HepG2 (cell line): ENCODE measurements around the gene MRPL51. TPM values are rescaled to one million over a fixed set of nuclear protein-coding genes. Genes with fewer than 3 reads are reported as not detected.

Source experiments
- GATAD1 ChIP-seq: IDR thresholded peaks from 2 replicates; pipeline ENCODE4 v1.6.1; 2016; ENCODE audit warnings: missing genetic modification reagents, missing compliant biosample characterization
- KLF12 ChIP-seq: sonication (generic); formaldehyde crosslinking; IDR thresholded peaks from 2 replicates; pipeline ENCODE4 v1.4.0; 2020; ENCODE audit warnings: missing genetic modification reagents, borderline replicate concordance
- MAZ ChIP-seq, 2 experiments: sonication (generic) in 1 of 2; formaldehyde crosslinking in 1 of 2; IDR thresholded peaks; 2 replicates each; pipeline versions ENCODE4 v1.5.0 to v1.6.1; 2012 to 2020; ENCODE audit warnings: low read depth in 2 of 2, mild to moderate bottlenecking in 2 of 2, borderline replicate concordance in 1 of 2, improper control_type of control experiment in 1 of 2, low read length in 1 of 2, missing genetic modification reagents in 1 of 2, moderate library complexity in 1 of 2
- MYC ChIP-seq: sonication (generic); formaldehyde crosslinking; IDR thresholded peaks from 2 replicates; pipeline ENCODE4 v1.9.0; 2021; ENCODE audit warnings: missing genetic modification reagents, borderline replicate concordance
- NCOR1 ChIP-seq: fragments of 200-600 bp; sonication (generic); IDR thresholded peaks from 2 replicates; pipeline ENCODE4 v1.7.0; 2017; ENCODE audit warnings: antibody characterized with exemption, low read length, borderline replicate concordance
- NONO ChIP-seq, 2 experiments: fragments of 450-650 bp in 1 of 2; sonication (generic) in 1 of 2; formaldehyde crosslinking in 1 of 2; IDR thresholded peaks in 1 of 2; conservative IDR thresholded peaks in 1 of 2; 2 replicates each; pipeline versions ENCODE4 v1.6.1 to v1.8.0; 2017 to 2022; ENCODE audit warnings: mild to moderate bottlenecking in 1 of 2, missing genetic modification reagents in 1 of 2, moderate library complexity in 1 of 2
- PAX8 ChIP-seq: sonication (generic); formaldehyde crosslinking; IDR thresholded peaks from 2 replicates; pipeline ENCODE4 v1.8.0; 2022; ENCODE audit warnings: mild to moderate bottlenecking, missing genetic modification reagents, borderline replicate concordance
- PHF21A ChIP-seq: sonication (generic); formaldehyde crosslinking; IDR thresholded peaks from 2 replicates; pipeline ENCODE4 v1.5.0; 2020; ENCODE audit warnings: mild to moderate bottlenecking, missing genetic modification reagents
- SMAD9 ChIP-seq: sonication (generic); formaldehyde crosslinking; IDR thresholded peaks from 2 replicates; pipeline ENCODE4 v1.5.1; 2020; ENCODE audit warnings: mild to moderate bottlenecking, missing genetic modification reagents
- SP4 ChIP-seq: sonication (generic); formaldehyde crosslinking; IDR thresholded peaks from 2 replicates; pipeline ENCODE4 v1.8.1; 2023; ENCODE audit warnings: mild to moderate bottlenecking, missing genetic modification reagents
- ZNF44 ChIP-seq: sonication (generic); formaldehyde crosslinking; IDR thresholded peaks from 2 replicates; pipeline ENCODE4 v1.5.1; 2020; ENCODE audit warnings: mild to moderate bottlenecking, missing genetic modification reagents
- ZNF451 ChIP-seq: sonication (generic); formaldehyde crosslinking; IDR thresholded peaks from 2 replicates; pipeline ENCODE4 v1.5.0; 2020; ENCODE audit warnings: mild to moderate bottlenecking, missing genetic modification reagents
- ZNF562 ChIP-seq: sonication (generic); formaldehyde crosslinking; IDR thresholded peaks from 2 replicates; pipeline ENCODE4 v1.8.0; 2022; ENCODE audit warnings: missing genetic modification reagents, borderline replicate concordance
- ZNF607 ChIP-seq: sonication (generic); formaldehyde crosslinking; IDR thresholded peaks from 2 replicates; pipeline ENCODE4 v1.5.1; 2020; ENCODE audit warnings: missing genetic modification reagents, mild to moderate bottlenecking, borderline replicate concordance
- ZNF674 ChIP-seq: sonication (generic); formaldehyde crosslinking; IDR thresholded peaks from 2 replicates; pipeline ENCODE4 v1.5.0; 2020; ENCODE audit warnings: low read depth, mild to moderate bottlenecking, missing genetic modification reagents
- ZNF703 ChIP-seq: sonication (generic); formaldehyde crosslinking; IDR thresholded peaks from 2 replicates; pipeline ENCODE4 v1.5.1; 2020; ENCODE audit warnings: missing genetic modification reagents, mild to moderate bottlenecking, moderate library complexity, borderline replicate concordance
- ZNF75D ChIP-seq: sonication (generic); formaldehyde crosslinking; IDR thresholded peaks from 2 replicates; pipeline ENCODE4 v1.8.1; 2023; ENCODE audit warnings: missing genetic modification reagents, mild to moderate bottlenecking, borderline replicate concordance
- ZNF772 ChIP-seq: sonication (generic); formaldehyde crosslinking; IDR thresholded peaks from 2 replicates; pipeline ENCODE4 v1.5.0; 2020; ENCODE audit warnings: mild to moderate bottlenecking, missing genetic modification reagents
- polyA plus RNA-seq, 8 experiments: library from polyadenylated mRNA; depleted of rRNA in 3 of 8; stranded (reverse) in 7 of 8; unstranded in 1 of 8; fragments of >200 nt; fragmentation: Illumina TruSeq in 4 of 8; extraction: Trizol in 4 of 8; gene quantifications; 2 replicates each; pipeline versions ENCODE4 v1.2.1 to v1.2.3, GENCODE V29; 2011 to 2016; ENCODE audit warnings: low read depth in 4 of 8, missing spikeins in 1 of 8, mixed read lengths in 1 of 8; ENCODE audit not compliant: insufficient read depth in 1 of 8
- total RNA-seq, 5 experiments: library from RNA; depleted of rRNA; stranded (reverse); fragments of >200 nt; fragmentation: Illumina TruSeq; extraction: Trizol; gene quantifications; 2 replicates each; pipeline ENCODE4 v1.2.3, GENCODE V29; 2016; ENCODE audit warnings: low read depth in 1 of 5
- TF ChIP-seq, protein P1 (sequence below): sonication (generic); formaldehyde crosslinking; IDR thresholded peaks from 2 replicates; pipeline ENCODE4 v1.4.0; 2020; ENCODE audit warnings: missing genetic modification reagents
- TF ChIP-seq, protein P2 (sequence below): sonication (generic); formaldehyde crosslinking; IDR thresholded peaks from 2 replicates; pipeline ENCODE4 v1.8.1; 2023; ENCODE audit warnings: missing genetic modification reagents, mild to moderate bottlenecking, borderline replicate concordance
- TF ChIP-seq, protein P3 (sequence below): sonication (generic); formaldehyde crosslinking; IDR thresholded peaks from 2 replicates; pipeline ENCODE4 v1.8.1; 2023; ENCODE audit warnings: mild to moderate bottlenecking, inconsistent platforms, moderate library complexity, missing genetic modification reagents, borderline replicate concordance
- TF ChIP-seq, protein P4 (sequence below): sonication (generic); formaldehyde crosslinking; IDR thresholded peaks from 2 replicates; pipeline ENCODE4 v1.5.0; 2020; ENCODE audit warnings: mild to moderate bottlenecking, missing genetic modification reagents

The MRPL51 gene
- total and polyA plus RNA-seq, 2 of the 13 experiments (the other 11 are each of a cell fraction or from before 2014, with no cell fraction given) = 64.8 to 278 TPM

DNA sequence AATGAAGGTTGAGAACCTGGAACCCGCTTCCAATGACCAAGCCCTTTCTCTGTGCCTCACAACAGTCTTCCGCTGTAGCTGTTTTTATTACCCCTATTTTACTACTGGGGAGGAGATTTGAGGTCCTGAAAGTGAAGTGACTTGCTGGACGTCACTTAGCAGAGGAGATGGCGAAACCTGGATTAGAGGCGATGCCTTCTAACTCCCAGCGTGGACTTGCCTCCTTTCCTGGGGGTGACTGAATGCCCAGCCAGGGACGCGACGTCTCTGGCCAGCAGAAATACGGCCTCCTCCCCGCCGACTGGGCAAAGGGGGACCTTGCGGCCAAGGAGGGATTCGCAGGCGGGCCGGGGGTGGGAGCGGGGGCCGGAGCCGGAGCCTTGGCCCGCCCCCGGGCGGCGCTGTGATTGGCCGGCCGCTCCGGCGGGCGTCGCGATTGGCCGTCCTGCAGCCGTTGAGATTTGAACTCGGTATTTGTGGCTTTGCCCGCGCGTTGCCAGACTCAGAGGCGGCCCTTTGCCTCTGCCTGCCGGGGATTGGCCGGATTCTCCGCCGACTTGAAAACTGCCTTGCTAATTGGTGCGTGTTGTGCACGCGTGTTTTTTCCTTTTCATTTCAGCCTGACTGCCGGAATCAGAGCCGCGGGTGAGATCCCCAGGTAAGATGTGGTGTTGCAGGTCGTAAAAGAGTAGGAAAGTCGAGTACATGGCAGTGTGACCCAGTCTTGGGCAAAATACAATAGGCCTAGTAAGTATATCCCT is 615 bp upstream of the MRPL51 start, which contains the start of gene NCAPD2 (continued):
- TF ChIP-seq ZNF703 (no peak), ZNF75D (CRISPR knock-in tag) (no peak), SP4 (CRISPR knock-in tag) (no peak; the same call in none of the 2 replicates), ZNF607 (CRISPR knock-in tag) (peak; percentile 58), MYC (CRISPR knock-in tag) (peak; percentile 91), MAZ (IDR thresholded peaks at IDR 0.05; ENCODE audit: borderline replicate concordance, low read depth, low read length) (peak; percentile 81), MAZ (CRISPR knock-in tag; IDR thresholded peaks at IDR 0.05; ENCODE audit: low read depth) (peak; percentile 21; the same call in 1 of the 2 replicates), GATAD1 (CRISPR knock-in tag) (0 out of 2 replicates have a peak, but pooled peaks have one; percentile 5), ZNF562 (no peak), ZNF451 (CRISPR knock-in tag) (0 out of 2 replicates have a peak, but pooled peaks have one; percentile 2), NONO (IDR thresholded peaks at IDR 0.05) (no peak), NONO (CRISPR knock-in tag; conservative IDR thresholded peaks at IDR 0.05) (peak; percentile 60), KLF12 (CRISPR knock-in tag) (0 out of 2 replicates have a peak, but pooled peaks have one; percentile 48), PHF21A (CRISPR knock-in tag) (peak; percentile 41; the same call in 1 of the 2 replicates), ZNF674 (CRISPR knock-in tag) (no peak), NCOR1 (peak; percentile 43; the same call in 1 of the 2 replicates), PAX8 (CRISPR knock-in tag) (no peak), SMAD9 (CRISPR knock-in tag) (peak; percentile 75), ZNF44 (no peak), ZNF772 (CRISPR knock-in tag) (0 out of 2 replicates have a peak, but pooled peaks have one; percentile 2)
- TF ChIP-seq, protein P1, sequence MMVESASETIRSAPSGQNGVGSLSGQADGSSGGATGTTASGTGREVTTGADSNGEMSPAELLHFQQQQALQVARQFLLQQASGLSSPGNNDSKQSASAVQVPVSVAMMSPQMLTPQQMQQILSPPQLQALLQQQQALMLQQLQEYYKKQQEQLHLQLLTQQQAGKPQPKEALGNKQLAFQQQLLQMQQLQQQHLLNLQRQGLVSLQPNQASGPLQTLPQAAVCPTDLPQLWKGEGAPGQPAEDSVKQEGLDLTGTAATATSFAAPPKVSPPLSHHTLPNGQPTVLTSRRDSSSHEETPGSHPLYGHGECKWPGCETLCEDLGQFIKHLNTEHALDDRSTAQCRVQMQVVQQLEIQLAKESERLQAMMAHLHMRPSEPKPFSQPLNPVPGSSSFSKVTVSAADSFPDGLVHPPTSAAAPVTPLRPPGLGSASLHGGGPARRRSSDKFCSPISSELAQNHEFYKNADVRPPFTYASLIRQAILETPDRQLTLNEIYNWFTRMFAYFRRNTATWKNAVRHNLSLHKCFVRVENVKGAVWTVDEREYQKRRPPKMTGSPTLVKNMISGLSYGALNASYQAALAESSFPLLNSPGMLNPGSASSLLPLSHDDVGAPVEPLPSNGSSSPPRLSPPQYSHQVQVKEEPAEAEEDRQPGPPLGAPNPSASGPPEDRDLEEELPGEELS (CRISPR knock-in tag) = no peak
- TF ChIP-seq, protein P2, sequence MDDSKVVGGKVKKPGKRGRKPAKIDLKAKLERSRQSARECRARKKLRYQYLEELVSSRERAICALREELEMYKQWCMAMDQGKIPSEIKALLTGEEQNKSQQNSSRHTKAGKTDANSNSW (CRISPR knock-in tag) = 0 out of 2 replicates have a peak, but pooled peaks have one; percentile 87
- TF ChIP-seq, protein P3, sequence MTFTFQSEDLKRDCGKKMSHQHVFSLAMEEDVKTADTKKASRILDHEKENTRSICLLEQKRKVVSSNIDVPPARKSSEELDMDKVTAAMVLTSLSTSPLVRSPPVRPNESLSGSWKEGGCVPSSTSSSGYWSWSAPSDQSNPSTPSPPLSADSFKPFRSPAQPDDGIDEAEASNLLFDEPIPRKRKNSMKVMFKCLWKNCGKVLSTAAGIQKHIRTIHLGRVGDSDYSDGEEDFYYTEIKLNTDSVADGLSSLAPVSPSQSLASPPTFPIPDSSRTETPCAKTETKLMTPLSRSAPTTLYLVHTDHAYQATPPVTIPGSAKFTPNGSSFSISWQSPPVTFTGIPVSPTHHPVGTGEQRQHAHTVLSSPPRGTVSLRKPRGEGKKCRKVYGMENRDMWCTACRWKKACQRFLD (CRISPR knock-in tag) = no peak
- TF ChIP-seq, protein P4, sequence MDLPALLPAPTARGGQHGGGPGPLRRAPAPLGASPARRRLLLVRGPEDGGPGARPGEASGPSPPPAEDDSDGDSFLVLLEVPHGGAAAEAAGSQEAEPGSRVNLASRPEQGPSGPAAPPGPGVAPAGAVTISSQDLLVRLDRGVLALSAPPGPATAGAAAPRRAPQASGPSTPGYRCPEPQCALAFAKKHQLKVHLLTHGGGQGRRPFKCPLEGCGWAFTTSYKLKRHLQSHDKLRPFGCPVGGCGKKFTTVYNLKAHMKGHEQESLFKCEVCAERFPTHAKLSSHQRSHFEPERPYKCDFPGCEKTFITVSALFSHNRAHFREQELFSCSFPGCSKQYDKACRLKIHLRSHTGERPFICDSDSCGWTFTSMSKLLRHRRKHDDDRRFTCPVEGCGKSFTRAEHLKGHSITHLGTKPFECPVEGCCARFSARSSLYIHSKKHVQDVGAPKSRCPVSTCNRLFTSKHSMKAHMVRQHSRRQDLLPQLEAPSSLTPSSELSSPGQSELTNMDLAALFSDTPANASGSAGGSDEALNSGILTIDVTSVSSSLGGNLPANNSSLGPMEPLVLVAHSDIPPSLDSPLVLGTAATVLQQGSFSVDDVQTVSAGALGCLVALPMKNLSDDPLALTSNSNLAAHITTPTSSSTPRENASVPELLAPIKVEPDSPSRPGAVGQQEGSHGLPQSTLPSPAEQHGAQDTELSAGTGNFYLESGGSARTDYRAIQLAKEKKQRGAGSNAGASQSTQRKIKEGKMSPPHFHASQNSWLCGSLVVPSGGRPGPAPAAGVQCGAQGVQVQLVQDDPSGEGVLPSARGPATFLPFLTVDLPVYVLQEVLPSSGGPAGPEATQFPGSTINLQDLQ (CRISPR knock-in tag) = 0 out of 2 replicates have a peak, but pooled peaks have one; percentile 69
